ENCODE data around the gene XPR1.
"Not testable (repeated sequence)": the region's sequence is repeated elsewhere in the genome, so short reads cannot be mapped to it uniquely, and the experiment has no call there.

The XPR1 gene

GRCh38 chr1:180643693-180644092 lies 11.9 kb downstream of the XPR1 start:
- DNase-seq (ENCODE audit: low read depth in 1 of 2, low spot score in 1 of 2): no peak

GRCh38 chr1:180644526-180645192 lies 12.8 kb downstream of the XPR1 start:
- no peak for DNase-seq (ENCODE audit: low read depth in 1 of 2, low spot score in 1 of 2)

GRCh38 chr1:180645261-180645660 lies 13.4 kb downstream of the XPR1 start:
- DNase-seq (ENCODE audit: low read depth in 1 of 2, low spot score in 1 of 2): not testable (repeated sequence)

DNA sequence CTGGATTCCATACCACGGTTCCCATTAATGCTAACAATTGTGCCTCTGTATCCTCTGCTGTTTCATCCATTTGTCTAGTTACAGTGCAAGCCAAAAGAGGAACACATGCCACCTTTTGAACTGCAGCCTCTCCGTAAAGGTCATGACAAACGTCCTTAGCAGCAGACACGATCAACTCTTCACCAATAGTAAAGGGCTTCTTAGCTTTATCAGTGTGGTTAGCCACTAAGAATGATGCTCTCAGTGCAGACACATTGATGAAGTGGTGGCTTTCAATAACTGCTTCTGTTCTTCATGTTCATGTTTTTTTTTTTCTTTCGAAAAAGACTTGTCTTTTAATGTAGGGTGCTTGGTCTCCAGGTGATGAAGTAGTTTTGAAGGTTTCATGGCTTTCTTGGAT lies 14.3 kb downstream of the XPR1 start:
- no peak for DNase-seq (ENCODE audit: low read depth in 1 of 2, low spot score in 1 of 2)

DNA sequence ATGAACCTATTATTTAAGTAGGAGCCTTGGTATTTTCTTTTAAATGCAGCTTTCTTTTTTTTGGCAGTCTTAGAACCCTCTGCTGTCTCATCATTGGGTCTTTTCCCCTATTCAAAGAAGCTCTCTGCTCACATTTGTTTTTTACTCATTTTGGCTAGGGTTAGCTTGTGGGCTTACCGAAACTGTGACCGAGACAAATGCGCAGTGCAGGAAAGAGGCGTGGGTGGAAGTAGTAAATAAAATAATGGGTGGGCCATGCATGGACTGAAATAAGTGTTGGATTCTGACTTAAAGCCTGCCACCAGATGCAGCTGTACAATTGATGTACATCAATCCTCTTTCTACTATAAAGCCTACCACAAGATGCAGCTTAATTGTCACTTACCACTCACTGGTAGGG lies 14.7 kb downstream of the XPR1 start:
- DNase-seq (ENCODE audit: low read depth in 1 of 2, low spot score in 1 of 2): no peak

- DNase-seq (ENCODE audit: low read depth in 1 of 2, low spot score in 1 of 2): no peak
Observed at GRCh38 chr1:180652792-180653191, 21.0 kb downstream of the XPR1 start.

GRCh38 chr1:180662709-180663108 lies 30.9 kb downstream of the XPR1 start:
- DNase-seq (ENCODE audit: low read depth in 1 of 2, low spot score in 1 of 2): no peak

DNA sequence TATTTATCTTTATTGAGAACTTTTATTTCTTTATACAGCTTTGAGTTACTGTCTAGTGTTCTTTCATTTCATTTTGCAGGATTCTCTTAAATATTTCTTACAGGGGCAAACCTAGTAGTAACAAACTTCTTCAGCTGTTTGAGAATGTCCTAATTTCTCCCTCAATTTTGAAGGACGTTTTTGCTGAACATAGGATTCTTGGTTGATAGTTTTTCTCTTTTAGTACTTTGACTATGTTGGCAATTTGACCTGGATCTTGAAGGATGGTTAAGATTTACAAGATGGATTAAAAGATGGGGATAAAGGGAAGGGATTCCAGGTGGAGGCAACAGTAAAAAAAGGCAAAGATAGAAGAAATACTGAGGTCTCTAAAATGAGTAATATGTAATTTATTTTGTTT lies 38.9 kb downstream of the XPR1 start:
- DNase-seq (ENCODE audit: low read depth in 1 of 2, low spot score in 1 of 2): no peak

- DNase-seq (ENCODE audit: low read depth in 1 of 2, low spot score in 1 of 2): no peak
Observed at GRCh38 chr1:180672105-180672504, 40.3 kb downstream of the XPR1 start.

- no peak for DNase-seq (ENCODE audit: low read depth in 1 of 2, low spot score in 1 of 2)
Observed at GRCh38 chr1:180672505-180672904, 40.7 kb downstream of the XPR1 start.

GRCh38 chr1:180674603-180675530 lies 43.0 kb downstream of the XPR1 start:
- no peak for DNase-seq (ENCODE audit: low read depth in 1 of 2, low spot score in 1 of 2)

GRCh38 chr1:180675586-180675985 lies 43.8 kb downstream of the XPR1 start:
- no peak for DNase-seq (ENCODE audit: low read depth in 1 of 2, low spot score in 1 of 2)

DNA sequence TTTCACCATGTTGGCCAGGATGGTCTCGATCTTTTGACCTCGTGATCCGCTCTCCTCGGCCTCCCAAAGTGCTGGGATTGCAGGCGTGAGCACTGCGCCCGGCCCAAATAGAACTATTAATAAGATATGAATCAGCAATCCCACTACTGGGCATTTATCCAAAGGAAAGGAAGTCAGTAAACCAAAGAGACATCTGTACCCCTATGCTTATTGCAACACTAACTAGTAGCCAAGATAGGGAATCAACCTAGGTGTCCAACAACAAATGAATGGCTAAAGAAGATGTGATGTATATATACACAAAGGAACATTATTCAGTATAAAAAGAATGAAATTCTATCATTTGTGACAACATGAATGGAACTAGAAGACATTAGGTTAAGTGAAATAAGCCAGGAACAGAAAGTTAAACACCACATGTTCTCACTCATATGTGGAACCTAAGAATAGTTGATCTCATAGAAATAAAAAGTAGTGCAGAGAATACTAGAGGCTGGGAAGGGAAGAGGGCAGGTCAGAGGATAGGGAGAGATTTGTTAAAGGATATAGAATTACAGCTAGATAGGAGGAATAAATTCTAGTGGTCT lies 48.8 kb downstream of the XPR1 start:
- no peak for DNase-seq (ENCODE audit: low read depth in 1 of 2, low spot score in 1 of 2)

DNA sequence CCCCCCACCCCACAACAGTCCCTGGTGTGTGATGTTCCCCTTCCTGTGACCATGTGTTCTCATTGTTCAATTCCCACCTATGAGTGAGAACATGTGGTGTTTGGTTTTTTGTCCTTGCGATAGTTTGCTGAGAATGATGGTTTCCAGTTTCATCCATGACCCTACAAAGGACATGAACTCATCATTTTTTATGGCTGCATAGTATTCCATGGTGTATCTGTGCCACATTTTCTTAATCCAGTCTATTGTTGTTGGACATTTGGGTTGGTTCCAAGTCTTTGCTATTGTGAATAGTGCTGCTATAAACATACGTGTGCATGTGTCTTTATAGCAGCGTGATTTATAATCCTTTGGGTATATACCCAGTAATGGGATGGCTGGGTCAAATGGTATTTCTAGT lies 51.3 kb downstream of the XPR1 start:
- DNase-seq (ENCODE audit: low read depth in 1 of 2, low spot score in 1 of 2): not testable (repeated sequence)

DNA sequence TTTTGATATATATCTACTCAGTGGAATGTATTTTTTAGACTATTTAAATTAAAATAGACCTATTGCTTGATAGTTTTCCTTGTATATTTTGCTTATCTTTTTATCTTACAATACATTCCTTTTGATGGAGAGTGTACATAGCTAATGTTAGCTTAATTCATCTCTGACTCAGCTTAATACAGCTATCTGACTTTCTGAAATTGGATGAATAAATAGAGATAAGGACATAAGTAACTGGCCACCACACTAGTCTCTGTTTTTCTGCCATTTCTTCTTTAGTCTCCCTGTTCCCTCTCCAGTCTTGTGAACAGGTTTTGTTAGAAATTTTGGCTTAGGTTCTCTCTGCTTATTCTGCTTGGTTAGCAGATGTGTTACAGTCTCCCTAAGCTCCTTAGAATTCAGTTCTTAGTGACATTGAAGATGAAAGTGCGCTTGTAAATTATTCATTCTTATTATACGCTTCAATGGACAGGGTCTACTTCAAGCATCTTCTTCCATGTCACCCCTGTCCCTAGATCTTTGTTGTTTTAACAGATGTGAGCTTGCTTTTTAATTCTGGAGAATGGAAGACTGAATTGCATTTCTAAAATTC lies 59.6 kb downstream of the XPR1 start:
- no peak for DNase-seq (ENCODE audit: low read depth in 1 of 2, low spot score in 1 of 2)

DNA sequence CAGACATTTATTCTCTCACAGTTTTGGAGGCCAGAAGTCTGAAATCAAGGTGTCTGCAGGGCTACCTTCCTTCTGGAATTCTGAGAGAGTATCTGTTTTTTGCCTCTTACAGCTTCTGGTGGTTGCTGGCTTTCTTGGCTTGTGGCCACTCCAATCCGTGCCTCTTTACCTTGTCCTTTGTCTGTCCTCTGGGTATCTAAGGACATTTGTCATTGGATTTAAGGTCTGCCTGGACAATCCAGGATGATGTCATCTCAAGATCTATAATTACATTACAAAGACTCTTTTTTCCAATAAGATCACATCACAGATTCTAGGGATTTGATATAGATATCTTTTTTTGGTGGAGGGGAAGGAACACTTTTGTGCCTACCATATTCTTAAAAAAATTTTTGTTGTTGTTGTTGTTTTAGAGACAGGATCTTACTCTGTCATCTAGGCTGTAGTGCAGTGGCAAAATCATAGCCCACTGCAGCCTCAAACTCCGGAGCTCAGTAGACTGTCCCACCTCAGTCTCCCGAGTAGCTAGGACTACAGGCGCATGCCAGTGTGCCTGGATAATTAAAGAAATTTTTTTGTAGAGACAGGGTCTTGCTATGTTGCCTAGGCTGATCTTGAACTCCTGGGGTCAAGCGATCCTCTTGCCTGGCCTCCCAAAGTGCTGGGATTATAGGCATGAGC lies 61.9 kb downstream of the XPR1 start:
- DNase-seq (ENCODE audit: low read depth in 1 of 2, low spot score in 1 of 2): no peak

- no peak for DNase-seq (ENCODE audit: low read depth in 1 of 2, low spot score in 1 of 2)
Observed at GRCh38 chr1:180695282-180695681, 63.5 kb downstream of the XPR1 start.

- DNase-seq (ENCODE audit: low read depth in 1 of 2, low spot score in 1 of 2): no peak
Observed at GRCh38 chr1:180696361-180696760, 64.5 kb downstream of the XPR1 start.

- no peak for DNase-seq (ENCODE audit: low read depth in 1 of 2, low spot score in 1 of 2)
Observed at GRCh38 chr1:180698580-180698979, 66.8 kb downstream of the XPR1 start.

- not testable (repeated sequence) for DNase-seq (ENCODE audit: low read depth in 1 of 2, low spot score in 1 of 2)
Observed at GRCh38 chr1:180702376-180702775, 70.6 kb downstream of the XPR1 start.

GRCh38 chr1:180710746-180711145 lies 78.9 kb downstream of the XPR1 start:
- not testable (repeated sequence) for DNase-seq (ENCODE audit: low read depth in 1 of 2, low spot score in 1 of 2)
